NB4 (cell line): ENCODE data around the gene GRID1.

Experiments used
- DNase-seq: peaks from one replicate; pipeline ENCODE4 v3.0.0; 2010; ENCODE audit warnings: low read depth
- H3K4me3 ChIP-seq: one replicate; pipeline ENCODE4 v1.5.1; 2011; ENCODE audit warnings: mild to moderate bottlenecking, low read depth, low read length, moderate library complexity
- CTCF ChIP-seq: IDR thresholded peaks from one replicate; pipeline ENCODE4 v1.5.1; 2012; ENCODE audit warnings: low read depth, low read length
- MYC ChIP-seq: IDR thresholded peaks from 2 replicates; pipeline ENCODE4 v1.6.1; 2011; ENCODE audit warnings: low read depth, low read length
- POLR2A ChIP-seq: IDR thresholded peaks from 2 replicates; pipeline ENCODE4 v1.6.1; 2011; ENCODE audit warnings: mild to moderate bottlenecking; ENCODE audit not compliant: insufficient read length; ENCODE audit errors: extremely low read depth
- TF ChIP-seq, protein P1 (sequence below): IDR thresholded peaks from 2 replicates; pipeline ENCODE4 v1.6.1; 2011; ENCODE audit warnings: low read depth, low read length

Gene GRID1

DNA sequence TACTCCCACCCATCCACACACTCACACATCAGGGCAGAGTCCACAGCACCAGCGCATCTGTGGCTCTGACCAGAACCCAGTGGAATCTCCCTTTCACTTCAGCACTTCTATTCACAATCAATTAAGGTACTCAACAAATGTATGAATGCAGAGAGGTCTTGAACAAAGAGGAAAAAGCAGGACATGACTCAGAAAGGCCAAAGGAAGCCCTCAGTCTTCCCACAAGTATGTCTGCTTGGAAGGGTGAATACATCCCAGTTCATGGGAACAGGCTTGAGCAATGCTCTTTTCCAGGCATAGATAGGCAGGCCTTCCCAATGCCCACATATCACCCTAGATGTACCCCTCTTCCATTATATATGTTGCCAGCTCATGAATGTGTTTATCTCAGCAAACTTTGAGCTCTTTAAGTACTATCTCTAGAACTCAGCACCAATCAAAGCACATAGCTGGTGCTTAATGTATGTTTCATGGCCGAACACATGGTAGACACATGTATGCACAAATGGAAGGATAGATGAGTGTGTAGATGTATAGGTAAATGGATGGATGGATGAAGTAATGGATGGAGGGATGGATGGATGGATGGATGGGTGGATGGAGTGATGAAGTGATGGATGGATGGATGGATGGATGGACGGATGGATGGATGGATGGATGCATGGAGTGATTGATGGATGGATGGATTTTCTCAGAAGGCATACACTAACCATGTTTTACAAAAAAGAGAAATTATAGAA is 507.6 kb downstream of the GRID1 start:
- TF ChIP-seq, protein P1, sequence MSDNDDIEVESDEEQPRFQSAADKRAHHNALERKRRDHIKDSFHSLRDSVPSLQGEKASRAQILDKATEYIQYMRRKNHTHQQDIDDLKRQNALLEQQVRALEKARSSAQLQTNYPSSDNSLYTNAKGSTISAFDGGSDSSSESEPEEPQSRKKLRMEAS, result no peak
- TF ChIP-seq POLR2A (no peak), MYC (no peak), CTCF (no peak)
- H3K4me3 ChIP-seq, result no peak overlapping the region
- no peak for DNase-seq

DNA sequence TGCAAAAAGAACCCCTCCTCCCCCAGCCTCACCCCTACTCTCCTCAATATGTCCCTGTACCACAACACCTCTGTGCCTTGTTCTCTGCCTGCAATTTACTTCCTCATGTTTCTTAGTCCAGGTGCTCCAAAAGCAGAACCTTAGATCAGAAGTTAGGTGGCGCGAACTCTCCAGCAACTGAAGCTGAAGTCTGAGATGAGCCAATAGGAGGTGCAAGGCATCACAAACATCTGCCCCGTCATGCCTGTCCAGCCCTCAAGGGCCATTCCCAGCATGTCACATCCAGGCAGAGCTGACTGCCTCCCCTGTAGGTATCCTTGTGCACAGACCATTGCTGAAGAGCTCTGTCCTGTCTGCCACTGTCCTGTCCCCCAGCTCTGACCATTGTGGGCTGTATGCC is 508.8 kb downstream of the GRID1 start:
- no peak overlapping the region for H3K4me3 ChIP-seq
- DNase-seq, result no peak
- no peak for TF ChIP-seq POLR2A
- TF ChIP-seq CTCF, result no peak
- TF ChIP-seq, protein P1, result no peak
- no peak for TF ChIP-seq MYC

DNA sequence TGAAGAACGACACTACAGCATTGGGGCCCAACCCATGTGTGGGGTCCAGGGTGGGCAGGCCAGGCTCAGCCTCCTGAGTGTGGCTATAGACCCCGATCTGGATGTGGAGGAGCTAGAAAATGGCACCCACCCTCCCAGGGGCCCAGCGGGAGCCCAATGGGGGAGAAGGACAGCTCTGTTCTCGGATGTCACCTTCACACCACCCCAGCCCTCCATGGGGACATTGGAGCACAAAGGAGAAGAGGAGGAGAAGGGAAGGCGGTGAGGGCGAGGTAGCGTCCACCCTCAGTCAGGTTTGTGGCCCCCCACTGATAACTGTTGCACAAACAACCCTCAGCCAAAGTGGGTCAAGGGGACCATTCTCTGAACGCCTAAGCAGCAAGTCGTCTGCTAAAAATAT is 509.3 kb downstream of the GRID1 start:
- H3K4me3 ChIP-seq, result no peak overlapping the region
- TF ChIP-seq, protein P1, result no peak
- DNase-seq, result no peak

DNA sequence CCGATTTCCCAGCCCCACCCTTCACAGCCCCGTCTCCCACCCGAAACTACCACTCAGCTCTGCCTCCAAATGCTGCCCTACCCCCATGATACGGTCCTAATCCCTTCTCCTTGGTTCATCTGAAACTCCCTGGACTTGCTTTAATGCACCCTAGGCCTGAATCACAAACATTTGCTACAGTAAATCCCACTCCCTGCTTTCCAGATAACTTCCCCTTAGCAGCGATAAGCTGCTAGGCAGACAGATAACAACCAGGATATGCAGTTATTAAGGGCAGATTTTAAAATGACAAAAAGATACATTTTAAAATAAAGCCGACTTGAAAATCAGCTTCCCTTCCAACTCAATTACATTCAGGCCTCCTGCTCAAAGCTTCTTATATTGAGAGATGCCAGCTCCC is 514.7 kb downstream of the GRID1 start:
- no peak for DNase-seq
- TF ChIP-seq POLR2A (no peak), CTCF (no peak), MYC (no peak)
- TF ChIP-seq, protein P1, result no peak
- no peak overlapping the region for H3K4me3 ChIP-seq

DNA sequence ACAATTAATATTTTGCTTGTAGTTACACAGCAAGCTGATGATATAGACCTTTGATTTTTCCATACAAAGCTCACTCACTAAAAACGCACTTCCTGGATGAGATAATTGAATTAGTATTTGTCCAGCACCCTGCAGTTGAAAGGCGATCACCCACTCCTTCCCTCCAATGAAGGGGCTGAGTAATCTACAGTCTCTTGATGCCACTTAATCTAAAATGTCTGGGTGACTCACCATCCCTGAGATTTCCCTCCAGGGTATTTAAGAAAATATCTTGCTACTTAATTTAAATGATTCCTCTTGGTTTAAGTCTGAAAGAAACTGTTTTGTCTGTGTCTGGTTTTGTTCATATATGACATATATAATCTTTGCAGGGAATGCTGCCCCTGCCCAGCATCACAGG is 515.3 kb downstream of the GRID1 start:
- no peak for DNase-seq
- no peak for TF ChIP-seq POLR2A
- TF ChIP-seq CTCF, result no peak
- no peak for TF ChIP-seq MYC
- TF ChIP-seq, protein P1, result no peak
- H3K4me3 ChIP-seq, result no peak overlapping the region

GRCh38 chr10:85850736-85851135 is 515.9 kb downstream of the GRID1 start:
- H3K4me3 ChIP-seq, result no peak overlapping the region
- DNase-seq, result no peak
- TF ChIP-seq, protein P1, result no peak
- TF ChIP-seq POLR2A (no peak), MYC (no peak), CTCF (no peak)
